Osteocyte (in vitro differentiated cells): Measurements from ENCODE around the gene RNPEPL1. TPM values are rescaled to one million over a fixed set of nuclear protein-coding genes. Genes with fewer than 3 reads are reported as not detected.

Experiments used
- DNase-seq: peaks from one replicate; pipeline ENCODE4 v3.0.0; 2021; ENCODE audit warnings: mixed read lengths; ENCODE audit not compliant: unreplicated experiment; ENCODE audit errors: extremely low spot score
- H3K27ac Mint-ChIP-seq: one replicate; pipeline ENCODE4 v1.8.0; 2021; ENCODE audit warnings: mild to moderate bottlenecking, mixed read lengths; ENCODE audit not compliant: unreplicated experiment
- H3K27me3 Mint-ChIP-seq: one replicate; pipeline ENCODE4 v1.8.0; 2021; ENCODE audit warnings: mixed read lengths; ENCODE audit not compliant: unreplicated experiment
- H3K36me3 Mint-ChIP-seq: one replicate; pipeline ENCODE4 v1.8.0; 2021; ENCODE audit warnings: mixed read lengths; ENCODE audit not compliant: unreplicated experiment
- H3K4me1 Mint-ChIP-seq: one replicate; pipeline ENCODE4 v1.8.0; 2021; ENCODE audit warnings: mixed read lengths; ENCODE audit not compliant: unreplicated experiment
- H3K4me3 Mint-ChIP-seq: one replicate; pipeline ENCODE4 v1.8.0; 2021; ENCODE audit warnings: mild to moderate bottlenecking, moderate library complexity, mixed read lengths; ENCODE audit not compliant: unreplicated experiment
- H3K9me3 Mint-ChIP-seq: one replicate; pipeline ENCODE4 v1.8.0; 2021; ENCODE audit warnings: mixed read lengths; ENCODE audit not compliant: unreplicated experiment
- total RNA-seq: library from RNA; stranded (reverse); gene quantifications from 2 replicates; pipeline ENCODE4 v1.2.1, GENCODE V29; 2021
- TF ChIP-seq, protein P1 (sequence below): fragments of 200-600 bp; sonication (generic); IDR thresholded peaks from 2 replicates; pipeline ENCODE4 v1.5.0; 2021; ENCODE audit warnings: antibody characterized with exemption, mild to moderate bottlenecking, moderate library complexity

Gene RNPEPL1
- total RNA-seq, 1 donor from 2014 or later, result 56.5 TPM

DNA sequence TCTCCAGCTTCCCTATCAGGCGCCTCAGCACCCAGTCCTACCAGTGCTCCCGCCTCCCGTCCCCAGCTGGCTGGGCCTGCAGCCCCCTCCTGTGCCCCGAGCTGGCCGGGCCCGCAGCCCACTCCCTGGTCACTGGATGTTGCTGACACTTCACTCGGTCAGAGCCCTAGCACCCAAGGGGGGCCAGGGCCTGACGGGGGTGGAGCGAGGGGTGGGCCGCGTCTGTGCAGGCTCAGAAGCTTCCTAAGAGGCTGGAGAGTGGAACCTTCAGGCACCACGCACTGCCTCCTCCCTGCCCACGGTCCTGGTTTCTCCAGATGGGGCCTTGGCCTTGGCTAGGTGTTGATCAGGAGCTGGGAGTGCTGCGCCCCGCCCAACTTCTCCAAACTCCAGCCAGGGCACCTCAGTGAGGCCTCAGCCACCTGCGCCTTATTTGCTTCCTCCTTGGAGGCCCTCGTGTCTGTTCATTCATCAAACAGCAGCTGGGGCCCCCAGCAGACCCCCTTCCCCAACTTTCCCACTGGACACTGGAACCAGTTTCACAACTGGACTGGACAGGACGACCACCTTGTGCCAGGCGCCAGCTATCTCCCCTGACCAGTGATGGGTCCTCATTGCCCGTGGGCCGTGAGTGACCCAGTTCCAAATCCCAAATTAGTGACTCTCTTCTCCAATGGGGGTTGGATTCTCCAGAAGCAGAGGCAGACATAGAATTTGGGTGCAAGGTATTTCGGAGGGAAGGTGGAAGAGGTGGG lies 35.0 kb downstream of the RNPEPL1 start:
- peaks cover 5% of the 10 kb centered on the region for H3K4me1 Mint-ChIP-seq
- no peaks in the 10 kb centered on the region for H3K27me3 Mint-ChIP-seq
- no peak overlapping the region for H3K27ac Mint-ChIP-seq
- H3K4me3 Mint-ChIP-seq, result no peak overlapping the region
- no peaks in the 10 kb centered on the region for H3K36me3 Mint-ChIP-seq
- TF ChIP-seq, protein P1, sequence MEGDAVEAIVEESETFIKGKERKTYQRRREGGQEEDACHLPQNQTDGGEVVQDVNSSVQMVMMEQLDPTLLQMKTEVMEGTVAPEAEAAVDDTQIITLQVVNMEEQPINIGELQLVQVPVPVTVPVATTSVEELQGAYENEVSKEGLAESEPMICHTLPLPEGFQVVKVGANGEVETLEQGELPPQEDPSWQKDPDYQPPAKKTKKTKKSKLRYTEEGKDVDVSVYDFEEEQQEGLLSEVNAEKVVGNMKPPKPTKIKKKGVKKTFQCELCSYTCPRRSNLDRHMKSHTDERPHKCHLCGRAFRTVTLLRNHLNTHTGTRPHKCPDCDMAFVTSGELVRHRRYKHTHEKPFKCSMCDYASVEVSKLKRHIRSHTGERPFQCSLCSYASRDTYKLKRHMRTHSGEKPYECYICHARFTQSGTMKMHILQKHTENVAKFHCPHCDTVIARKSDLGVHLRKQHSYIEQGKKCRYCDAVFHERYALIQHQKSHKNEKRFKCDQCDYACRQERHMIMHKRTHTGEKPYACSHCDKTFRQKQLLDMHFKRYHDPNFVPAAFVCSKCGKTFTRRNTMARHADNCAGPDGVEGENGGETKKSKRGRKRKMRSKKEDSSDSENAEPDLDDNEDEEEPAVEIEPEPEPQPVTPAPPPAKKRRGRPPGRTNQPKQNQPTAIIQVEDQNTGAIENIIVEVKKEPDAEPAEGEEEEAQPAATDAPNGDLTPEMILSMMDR, result no peak
- DNase-seq, result no peak
- no peaks in the 10 kb centered on the region for H3K9me3 Mint-ChIP-seq

DNA sequence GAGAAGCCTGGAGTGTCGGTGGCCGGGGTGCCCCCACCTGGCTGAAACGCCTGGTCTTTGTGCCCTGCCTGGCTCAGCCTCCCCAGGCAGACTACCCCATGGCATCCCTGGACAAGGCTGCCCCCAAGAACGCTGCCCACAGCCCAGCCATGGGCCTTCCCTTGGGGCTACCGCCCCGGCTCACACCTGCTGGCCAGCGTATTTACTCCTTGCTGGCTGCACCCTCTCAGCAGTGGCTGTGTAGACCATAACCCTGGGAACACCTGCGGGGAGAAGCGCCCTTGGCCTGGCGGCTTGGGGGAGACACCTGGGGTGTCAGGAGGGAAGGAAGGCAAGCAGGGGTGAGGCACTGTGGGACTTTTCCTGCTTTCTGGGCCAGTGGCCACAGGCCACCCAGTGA lies 35.6 kb downstream of the RNPEPL1 start:
- Mint-ChIP-seq H3K36me3 (no peaks in the 10 kb centered on the region), H3K27ac (no peak overlapping the region), H3K4me3 (no peak overlapping the region), H3K27me3 (no peaks in the 10 kb centered on the region), H3K4me1 (peaks cover 5% of the 10 kb centered on the region), H3K9me3 (no peaks in the 10 kb centered on the region)
- TF ChIP-seq, protein P1, result no peak
- DNase-seq, result no peak

DNA sequence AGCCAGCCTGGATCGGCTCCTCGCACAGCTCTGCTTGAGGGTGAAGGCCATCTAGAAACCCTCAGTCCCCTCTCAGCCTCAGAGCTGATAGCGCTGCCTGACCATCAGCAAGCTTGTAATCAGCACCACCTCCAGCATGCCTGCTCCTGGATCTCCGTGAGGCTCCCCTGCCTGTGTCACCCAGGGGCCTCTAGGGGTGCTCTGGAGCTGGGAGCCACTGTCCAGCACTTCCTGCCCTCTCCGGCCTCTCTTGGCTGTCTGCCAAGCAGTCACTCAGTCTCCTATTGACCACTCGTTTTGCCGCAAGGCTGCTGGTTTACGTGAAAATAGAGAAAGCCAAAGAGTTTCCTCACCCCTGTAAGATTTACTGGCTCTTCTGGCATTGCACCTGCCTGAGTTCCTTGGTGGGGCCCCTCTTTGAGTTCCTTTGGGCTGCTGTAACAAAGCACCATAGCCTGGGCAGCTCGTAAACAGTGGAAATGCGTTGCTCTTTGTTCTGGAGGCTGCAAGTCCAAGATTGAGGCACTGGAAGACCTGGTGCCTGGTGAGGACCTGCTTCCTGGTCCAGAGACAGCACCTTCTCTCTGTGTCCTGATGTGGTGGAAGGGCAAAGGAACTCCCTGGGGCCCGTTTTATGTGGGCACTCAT lies 36.1 kb downstream of the RNPEPL1 start:
- Mint-ChIP-seq H3K4me1 (peaks cover 5% of the 10 kb centered on the region), H3K36me3 (no peaks in the 10 kb centered on the region), H3K9me3 (no peaks in the 10 kb centered on the region), H3K4me3 (no peak overlapping the region), H3K27ac (no peak overlapping the region), H3K27me3 (no peaks in the 10 kb centered on the region)
- DNase-seq, result no peak
- TF ChIP-seq, protein P1, result peak; percentile 58

DNA sequence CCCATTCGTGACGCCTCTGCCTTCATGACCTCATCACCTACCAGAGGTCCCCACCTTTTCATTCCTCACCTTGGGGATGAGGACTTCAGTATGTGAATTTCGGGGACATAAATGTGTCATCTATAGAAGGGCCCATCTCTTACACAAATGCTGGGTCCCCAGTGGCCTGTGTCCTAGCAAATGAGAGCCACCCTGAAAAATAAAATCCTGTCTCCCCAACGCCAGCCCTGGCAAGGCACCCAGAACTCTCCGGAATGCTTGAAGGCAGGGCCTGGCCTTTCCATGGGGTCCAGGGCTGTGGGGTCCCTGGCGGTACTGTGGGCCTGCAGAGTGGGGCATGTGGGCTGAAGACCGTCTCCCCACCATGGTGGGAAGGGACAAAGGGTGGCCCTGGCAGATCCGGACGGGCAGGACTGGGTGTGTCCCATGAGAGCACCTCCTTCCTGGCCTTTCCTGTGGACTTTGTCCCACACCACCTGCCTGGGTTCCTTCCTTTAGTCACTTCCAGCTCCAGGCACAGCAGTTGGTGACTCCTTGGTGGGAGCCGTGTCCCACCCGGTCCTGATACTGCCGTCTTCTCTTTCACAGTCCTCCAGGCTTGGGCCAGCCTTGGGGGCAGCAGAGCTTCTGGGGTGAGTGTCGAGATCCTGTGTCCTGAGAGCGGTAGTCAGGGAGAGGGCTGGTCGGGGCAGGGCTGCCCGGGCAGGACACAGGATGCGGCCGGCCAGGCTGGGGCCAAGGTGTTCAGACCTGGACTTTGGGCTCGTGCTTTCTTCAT lies 36.8 kb downstream of the RNPEPL1 start:
- TF ChIP-seq, protein P1, result no peak
- Mint-ChIP-seq H3K27ac (no peak overlapping the region), H3K36me3 (no peaks in the 10 kb centered on the region), H3K27me3 (no peaks in the 10 kb centered on the region), H3K9me3 (no peaks in the 10 kb centered on the region), H3K4me1 (peaks cover 5% of the 10 kb centered on the region), H3K4me3 (no peak overlapping the region)
- DNase-seq, result no peak
